DND-41 (cell line): ENCODE results near the gene NRROS.
A peak's percentile ranks its signal among the peaks of the same experiment; 100 is the strongest.

Experiments used
- ATAC-seq: fragments of 200-7000 bp; cut with Tn5 transposase; 3 replicates; pipeline ENCODE4 v1.9.1; 2021; ENCODE audit warnings: low read depth; ENCODE audit not compliant: insufficient read depth
- DNase-seq: peaks from one replicate; pipeline ENCODE4 v3.0.0-alpha.2; 2020
- H2AFZ ChIP-seq: 2 replicates; pipeline ENCODE4 v1.6.0; 2012; ENCODE audit warnings: low read depth, low read length
- H3K27ac ChIP-seq: 2 replicates; pipeline ENCODE4 v1.5.1; 2012; ENCODE audit warnings: low read length, inconsistent platforms
- H3K27me3 ChIP-seq: fragments of 200-600 bp; sonication (generic); 2 replicates; pipeline ENCODE4 v1.6.0; 2012; ENCODE audit warnings: low read length, mild to moderate bottlenecking, inconsistent platforms; ENCODE audit not compliant: insufficient read depth, poor library complexity
- H3K36me3 ChIP-seq: 2 replicates; pipeline ENCODE4 v1.5.1; 2012; ENCODE audit warnings: low read length, inconsistent platforms; ENCODE audit not compliant: insufficient read depth
- H3K4me1 ChIP-seq: 2 replicates; pipeline ENCODE4 v1.5.1; 2012; ENCODE audit warnings: mild to moderate bottlenecking, low read length; ENCODE audit not compliant: insufficient read depth
- H3K4me2 ChIP-seq: 2 replicates; pipeline ENCODE4 v1.6.0; 2012; ENCODE audit warnings: mild to moderate bottlenecking, moderate library complexity, low read length, inconsistent platforms; ENCODE audit not compliant: insufficient read depth
- H3K4me3 ChIP-seq, 2 experiments: fragments of 200-600 bp in 1 of 2; shearing (Covaris generic) in 1 of 2; 2 replicates each; pipeline ENCODE4 v1.5.1; 2012 to 2016; ENCODE audit warnings: inconsistent platforms in 2 of 2, low read length in 2 of 2, mild to moderate bottlenecking in 2 of 2, low read depth in 1 of 2, moderate library complexity in 1 of 2
- H3K79me2 ChIP-seq: 2 replicates; pipeline ENCODE4 v1.6.0; 2012; ENCODE audit warnings: low read length, inconsistent platforms; ENCODE audit not compliant: insufficient read depth
- H3K9ac ChIP-seq: 2 replicates; pipeline ENCODE4 v1.6.0; 2012; ENCODE audit warnings: low read depth, mild to moderate bottlenecking, inconsistent platforms, low read length, moderate library complexity
- H3K9me3 ChIP-seq: 2 replicates; pipeline ENCODE4 v1.5.1; 2012; ENCODE audit warnings: low read length, moderate library complexity, mild to moderate bottlenecking, inconsistent platforms; ENCODE audit not compliant: insufficient read depth, severe bottlenecking
- H4K20me1 ChIP-seq: 2 replicates; pipeline ENCODE4 v1.6.0; 2012; ENCODE audit warnings: low read length; ENCODE audit not compliant: insufficient read depth
- EZH2 ChIP-seq: IDR thresholded peaks from 3 replicates; pipeline ENCODE4 v1.6.1; 2012; ENCODE audit warnings: borderline replicate concordance, low read depth, mild to moderate bottlenecking, moderate library complexity, low read length, inconsistent platforms; ENCODE audit not compliant: severe bottlenecking
- TF ChIP-seq, protein P1 (sequence below): IDR thresholded peaks from 2 replicates; pipeline ENCODE4 v1.5.1; 2012; ENCODE audit warnings: borderline replicate concordance, low read length, moderate library complexity, mild to moderate bottlenecking; ENCODE audit not compliant: poor library complexity, severe bottlenecking; ENCODE audit errors: extremely low read depth

Gene NRROS

DNA sequence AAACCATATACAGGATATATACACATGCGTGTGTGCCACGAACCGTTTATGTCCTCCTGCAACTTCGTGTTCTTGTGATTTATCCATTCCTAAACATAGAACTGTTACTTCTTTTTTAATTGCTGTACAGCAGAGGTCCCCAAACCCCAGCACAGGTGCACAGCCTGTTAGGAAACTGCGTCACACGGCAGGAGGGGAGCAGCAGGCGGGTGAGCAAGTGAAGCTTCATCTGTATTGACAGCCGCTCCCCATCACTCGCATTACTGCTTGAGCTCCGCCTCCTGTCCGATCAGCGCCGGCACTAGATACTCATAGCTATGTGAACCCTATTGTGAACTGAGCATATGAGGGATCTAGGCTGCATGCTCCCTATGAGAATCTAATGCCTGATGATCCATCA is 34.9 kb upstream of the NRROS start:
- no peak for ATAC-seq

DNA sequence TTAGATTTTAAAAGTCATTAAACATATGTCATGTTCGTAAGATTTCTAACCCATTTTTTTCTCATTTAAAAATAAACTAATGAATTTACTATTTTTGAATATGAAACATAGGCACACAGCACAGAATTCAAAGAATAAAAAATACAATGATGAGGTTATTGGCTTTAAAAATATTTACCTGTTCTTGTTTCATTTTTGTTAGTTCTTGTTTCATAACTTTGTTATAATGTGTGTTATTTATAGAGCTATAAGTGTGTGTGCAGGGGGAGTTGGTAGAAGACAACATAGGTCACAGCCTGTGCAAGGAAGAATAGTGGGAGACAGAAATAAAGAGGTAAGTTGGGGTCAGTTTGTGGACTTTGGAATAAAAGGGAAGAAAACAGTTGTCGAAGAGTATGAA is 30.8 kb upstream of the NRROS start:
- H2AFZ ChIP-seq: peak overlapping the region; percentile 46; the same call in 1 of the 2 replicates
- ATAC-seq (no peak), DNase-seq (no peak)
- no peak overlapping the region for H3K4me3 ChIP-seq
- H3K79me2 ChIP-seq: peaks cover 5% of the 10 kb centered on the region; the same call in 1 of the 2 replicates
- H3K4me2 ChIP-seq: peak overlapping the region; percentile 56; the same call in 1 of the 2 replicates
- no peak for TF ChIP-seq EZH2
- TF ChIP-seq, protein P1, sequence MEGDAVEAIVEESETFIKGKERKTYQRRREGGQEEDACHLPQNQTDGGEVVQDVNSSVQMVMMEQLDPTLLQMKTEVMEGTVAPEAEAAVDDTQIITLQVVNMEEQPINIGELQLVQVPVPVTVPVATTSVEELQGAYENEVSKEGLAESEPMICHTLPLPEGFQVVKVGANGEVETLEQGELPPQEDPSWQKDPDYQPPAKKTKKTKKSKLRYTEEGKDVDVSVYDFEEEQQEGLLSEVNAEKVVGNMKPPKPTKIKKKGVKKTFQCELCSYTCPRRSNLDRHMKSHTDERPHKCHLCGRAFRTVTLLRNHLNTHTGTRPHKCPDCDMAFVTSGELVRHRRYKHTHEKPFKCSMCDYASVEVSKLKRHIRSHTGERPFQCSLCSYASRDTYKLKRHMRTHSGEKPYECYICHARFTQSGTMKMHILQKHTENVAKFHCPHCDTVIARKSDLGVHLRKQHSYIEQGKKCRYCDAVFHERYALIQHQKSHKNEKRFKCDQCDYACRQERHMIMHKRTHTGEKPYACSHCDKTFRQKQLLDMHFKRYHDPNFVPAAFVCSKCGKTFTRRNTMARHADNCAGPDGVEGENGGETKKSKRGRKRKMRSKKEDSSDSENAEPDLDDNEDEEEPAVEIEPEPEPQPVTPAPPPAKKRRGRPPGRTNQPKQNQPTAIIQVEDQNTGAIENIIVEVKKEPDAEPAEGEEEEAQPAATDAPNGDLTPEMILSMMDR: no peak
- H3K27ac ChIP-seq: peak overlapping the region; percentile 87
- peak overlapping the region; percentile 22; the same call in 1 of the 2 replicates for H3K9ac ChIP-seq
- no peaks in the 10 kb centered on the region for H3K9me3 ChIP-seq
- no peaks in the 10 kb centered on the region for H3K27me3 ChIP-seq
- no peaks in the 10 kb centered on the region for H4K20me1 ChIP-seq
- H3K36me3 ChIP-seq: no peaks in the 10 kb centered on the region
- peaks cover 50% of the 10 kb centered on the region for H3K4me1 ChIP-seq

More for the DNA sequence above, 34.9 kb upstream of the NRROS start:
- H3K27me3 ChIP-seq: no peaks in the 10 kb centered on the region
- H3K36me3 ChIP-seq: no peaks in the 10 kb centered on the region
- DNase-seq: no peak
- H3K4me3 ChIP-seq: no peak overlapping the region
- no peaks in the 10 kb centered on the region for H3K9me3 ChIP-seq
- peaks cover 9% of the 10 kb centered on the region for H3K4me1 ChIP-seq
- TF ChIP-seq, protein P1: no peak
- no peak for TF ChIP-seq EZH2
- H4K20me1 ChIP-seq: no peaks in the 10 kb centered on the region
- H3K27ac ChIP-seq: no peak overlapping the region
- H3K9ac ChIP-seq: no peak overlapping the region
- H3K4me2 ChIP-seq: no peak overlapping the region
- no peaks in the 10 kb centered on the region for H3K79me2 ChIP-seq
- H2AFZ ChIP-seq: no peak overlapping the region

DNA sequence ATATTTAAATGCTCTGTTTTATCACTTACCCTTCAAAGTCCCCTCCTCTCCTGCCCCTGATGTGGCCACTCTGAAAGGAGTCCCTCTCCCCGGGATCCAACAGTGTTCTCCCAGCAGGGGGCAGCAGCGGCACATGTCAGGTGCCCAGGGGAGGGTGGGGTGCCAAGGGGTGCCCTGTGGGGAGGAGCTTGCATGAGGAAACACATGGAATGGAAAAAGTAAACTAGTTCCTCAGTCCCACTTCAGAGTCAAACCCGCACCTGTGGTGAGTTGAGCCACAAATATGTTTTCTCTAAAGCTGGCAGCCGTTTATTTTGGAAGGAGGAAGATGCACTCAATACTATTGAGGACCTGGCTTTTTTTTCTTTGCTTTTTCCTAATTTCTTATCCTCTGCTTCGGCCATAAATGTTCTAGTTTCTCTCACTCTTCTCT is 30.1 kb upstream of the NRROS start:
- peak overlapping the region; percentile 16; the same call in 1 of the 2 replicates for H2AFZ ChIP-seq
- peaks cover 5% of the 10 kb centered on the region for H3K79me2 ChIP-seq
- H3K9me3 ChIP-seq: no peaks in the 10 kb centered on the region
- H3K27me3 ChIP-seq: no peaks in the 10 kb centered on the region
- peak overlapping the region; percentile 51 for H3K9ac ChIP-seq
- TF ChIP-seq EZH2: no peak
- TF ChIP-seq, protein P1: peak; percentile 97
- H3K4me3 ChIP-seq: peak overlapping the region in 1 of 2 experiments; percentile 28; a peak in 2 of 4 replicates
- H3K36me3 ChIP-seq: no peaks in the 10 kb centered on the region
- no peaks in the 10 kb centered on the region for H4K20me1 ChIP-seq
- ATAC-seq (peak; percentile 87), DNase-seq (peak; percentile 96)
- H3K4me1 ChIP-seq: peaks cover 56% of the 10 kb centered on the region
- H3K4me2 ChIP-seq: peak overlapping the region; percentile 56
- H3K27ac ChIP-seq: peak overlapping the region; percentile 87
